HEK293 (cell line): ENCODE measurements around the gene ATF5.

Experiments
- ATF2 ChIP-seq: fragments of 450-650 bp; formaldehyde crosslinking; IDR thresholded peaks from 2 replicates; pipeline ENCODE4 v1.5.1; 2016; ENCODE audit warnings: missing biosample characterization, missing genetic modification characterization, low read depth
- BCL11A ChIP-seq: fragments of 450-650 bp; formaldehyde crosslinking; IDR thresholded peaks from 2 replicates; pipeline ENCODE4 v1.5.1; 2016; ENCODE audit warnings: low read depth, missing biosample characterization, missing genetic modification characterization
- BCL11B ChIP-seq: fragments of 450-650 bp; formaldehyde crosslinking; IDR thresholded peaks from 2 replicates; pipeline ENCODE4 v1.5.1; 2016; ENCODE audit warnings: low read depth, missing biosample characterization, missing genetic modification characterization
- GLI4 ChIP-seq: fragments of 450-650 bp; formaldehyde crosslinking; IDR thresholded peaks from 2 replicates; pipeline ENCODE4 v1.5.1; 2016; ENCODE audit warnings: missing biosample characterization, missing genetic modification characterization
- GLIS2 ChIP-seq: fragments of 450-650 bp; formaldehyde crosslinking; IDR thresholded peaks from 2 replicates; pipeline ENCODE4 v1.5.1; 2016; ENCODE audit warnings: missing biosample characterization, missing genetic modification characterization
- SALL2 ChIP-seq: fragments of 450-650 bp; formaldehyde crosslinking; IDR thresholded peaks from 2 replicates; pipeline ENCODE4 v1.5.0; 2017; ENCODE audit warnings: missing biosample characterization, mild to moderate bottlenecking, missing genetic modification characterization, borderline replicate concordance
- SCRT2 ChIP-seq: fragments of 450-650 bp; formaldehyde crosslinking; IDR thresholded peaks from 2 replicates; pipeline ENCODE4 v1.5.1; 2016; ENCODE audit warnings: missing biosample characterization, missing genetic modification characterization
- ZBTB8A ChIP-seq: fragments of 450-650 bp; formaldehyde crosslinking; IDR thresholded peaks from 2 replicates; pipeline ENCODE4 v1.5.1; 2016; ENCODE audit warnings: missing biosample characterization, missing genetic modification characterization
- ZFP41 ChIP-seq: fragments of 450-650 bp; formaldehyde crosslinking; IDR thresholded peaks from 2 replicates; pipeline ENCODE4 v1.5.1; 2016; ENCODE audit warnings: missing biosample characterization, missing genetic modification characterization, borderline replicate concordance
- ZNF10 ChIP-seq: fragments of 450-650 bp; formaldehyde crosslinking; IDR thresholded peaks from 2 replicates; pipeline ENCODE4 v1.5.1; 2017; ENCODE audit warnings: missing biosample characterization, missing genetic modification characterization
- ZNF223 ChIP-seq: fragments of 450-650 bp; formaldehyde crosslinking; IDR thresholded peaks from 2 replicates; pipeline ENCODE4 v1.5.1; 2016; ENCODE audit warnings: missing biosample characterization, missing genetic modification characterization
- ZNF501 ChIP-seq: fragments of 450-650 bp; formaldehyde crosslinking; IDR thresholded peaks from 2 replicates; pipeline ENCODE4 v1.5.1; 2016; ENCODE audit warnings: missing biosample characterization, missing genetic modification characterization
- ZNF514 ChIP-seq: fragments of 450-650 bp; formaldehyde crosslinking; IDR thresholded peaks from 2 replicates; pipeline ENCODE4 v1.5.1; 2016; ENCODE audit warnings: missing biosample characterization, missing genetic modification characterization
- TF ChIP-seq, protein P1 (sequence below): fragments of 450-650 bp; formaldehyde crosslinking; IDR thresholded peaks from 2 replicates; pipeline ENCODE4 v1.5.1; 2016; ENCODE audit warnings: missing biosample characterization, missing genetic modification characterization

- TF ChIP-seq ZNF10 (tag by site-specific recombination) = no peak
- no peak for TF ChIP-seq GLI4
- TF ChIP-seq BCL11A = no peak
- TF ChIP-seq SALL2 (tag by site-specific recombination) = no peak
- TF ChIP-seq, protein P1, sequence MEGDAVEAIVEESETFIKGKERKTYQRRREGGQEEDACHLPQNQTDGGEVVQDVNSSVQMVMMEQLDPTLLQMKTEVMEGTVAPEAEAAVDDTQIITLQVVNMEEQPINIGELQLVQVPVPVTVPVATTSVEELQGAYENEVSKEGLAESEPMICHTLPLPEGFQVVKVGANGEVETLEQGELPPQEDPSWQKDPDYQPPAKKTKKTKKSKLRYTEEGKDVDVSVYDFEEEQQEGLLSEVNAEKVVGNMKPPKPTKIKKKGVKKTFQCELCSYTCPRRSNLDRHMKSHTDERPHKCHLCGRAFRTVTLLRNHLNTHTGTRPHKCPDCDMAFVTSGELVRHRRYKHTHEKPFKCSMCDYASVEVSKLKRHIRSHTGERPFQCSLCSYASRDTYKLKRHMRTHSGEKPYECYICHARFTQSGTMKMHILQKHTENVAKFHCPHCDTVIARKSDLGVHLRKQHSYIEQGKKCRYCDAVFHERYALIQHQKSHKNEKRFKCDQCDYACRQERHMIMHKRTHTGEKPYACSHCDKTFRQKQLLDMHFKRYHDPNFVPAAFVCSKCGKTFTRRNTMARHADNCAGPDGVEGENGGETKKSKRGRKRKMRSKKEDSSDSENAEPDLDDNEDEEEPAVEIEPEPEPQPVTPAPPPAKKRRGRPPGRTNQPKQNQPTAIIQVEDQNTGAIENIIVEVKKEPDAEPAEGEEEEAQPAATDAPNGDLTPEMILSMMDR (tag by site-specific recombination) = no peak
- TF ChIP-seq ZNF501 = no peak
- no peak for TF ChIP-seq BCL11B (tag by site-specific recombination)
- no peak for TF ChIP-seq GLIS2 (tag by site-specific recombination)
- no peak for TF ChIP-seq ZNF223 (tag by site-specific recombination)
- no peak for TF ChIP-seq ZFP41 (tag by site-specific recombination)
- no peak for TF ChIP-seq ZNF514 (tag by site-specific recombination)
- no peak for TF ChIP-seq ZBTB8A (tag by site-specific recombination)
- TF ChIP-seq SCRT2 (tag by site-specific recombination) = no peak
- TF ChIP-seq ATF2 = no peak
Observed at GRCh38 chr19:49904136-49904535, 24.9 kb upstream of the ATF5 start.
